H7 (cell line): ENCODE data around the gene MTF2. TPM values are rescaled to one million over a fixed set of nuclear protein-coding genes. Genes with fewer than 3 reads are reported as not detected.

ENCODE experiments used
- DNase-seq: peaks from one replicate; pipeline ENCODE4 v3.0.0; 2012
- H3K27me3 ChIP-seq: 2 replicates; pipeline ENCODE4 v1.6.0; 2011; ENCODE audit warnings: mild to moderate bottlenecking, low read length; ENCODE audit not compliant: control insufficient read depth, insufficient read depth
- H3K36me3 ChIP-seq: replicated peaks from 2 replicates; pipeline ENCODE4 v1.5.1; 2011; ENCODE audit warnings: low read length; ENCODE audit not compliant: control insufficient read depth, insufficient read depth
- H3K4me3 ChIP-seq: 2 replicates; pipeline ENCODE4 v1.5.1; 2011; ENCODE audit warnings: low read depth, mild to moderate bottlenecking, control low read depth, low read length, moderate library complexity; ENCODE audit not compliant: insufficient read depth
- total RNA-seq: library from RNA; depleted of rRNA; stranded (reverse); fragments of >200 nt; shearing (Covaris generic); gene quantifications from 2 replicates; pipeline ENCODE4 v1.2.3, GENCODE V29; 2014

MTF2 gene
- total RNA-seq, 1 experiment from 2014 or later, result 106 TPM

- H3K4me3 ChIP-seq, result no peak overlapping the region
- DNase-seq, result peak; percentile 64
- H3K27me3 ChIP-seq, result no peaks in the 10 kb centered on the region
- no peaks in the 10 kb centered on the region for H3K36me3 ChIP-seq
These were observed 16.9 kb upstream of the MTF2 start for GRCh38 chr1:93061895-93062792.

- Histone ChIP-seq H3K27me3 (no peaks in the 10 kb centered on the region), H3K36me3 (no peaks in the 10 kb centered on the region), H3K4me3 (no peak overlapping the region)
- no peak for DNase-seq
These were observed 2.8 kb upstream of the MTF2 start for GRCh38 chr1:93076268-93076667.

GRCh38 chr1:93078203-93078602 is 880 bp upstream of the MTF2 start:
- H3K4me3 ChIP-seq, result peak overlapping the region; percentile 95; the same call in 1 of the 2 replicates
- H3K27me3 ChIP-seq, result no peaks in the 10 kb centered on the region
- no peaks in the 10 kb centered on the region; the same call in 1 of the 2 replicates for H3K36me3 ChIP-seq
- no peak for DNase-seq

- H3K4me3 ChIP-seq, result peak overlapping the region; percentile 95
- DNase-seq, result peak; percentile 16
- no peaks in the 10 kb centered on the region; the same call in 1 of the 2 replicates for H3K36me3 ChIP-seq
- no peaks in the 10 kb centered on the region for H3K27me3 ChIP-seq
These were observed 471 bp upstream of the MTF2 start for GRCh38 chr1:93078638-93078985.

- Histone ChIP-seq H3K4me3 (peak overlapping the region; percentile 95), H3K27me3 (no peaks in the 10 kb centered on the region), H3K36me3 (peaks cover 1% of the 10 kb centered on the region)
- peak; percentile 66 for DNase-seq
These were observed 630 bp downstream of the MTF2 start for GRCh38 chr1:93079685-93080141.

- H3K27me3 ChIP-seq, result no peaks in the 10 kb centered on the region
- DNase-seq, result peak; percentile 35
- H3K4me3 ChIP-seq, result peak overlapping the region; percentile 95
- H3K36me3 ChIP-seq, result peaks cover 1% of the 10 kb centered on the region
These were observed 1.2 kb downstream of the MTF2 start for GRCh38 chr1:93080179-93080823.

- Histone ChIP-seq H3K4me3 (no peak overlapping the region), H3K27me3 (no peaks in the 10 kb centered on the region), H3K36me3 (peaks cover 4% of the 10 kb centered on the region)
- DNase-seq, result no peak
These were observed 2.6 kb downstream of the MTF2 start for GRCh38 chr1:93081716-93082115.

GRCh38 chr1:93082313-93082712 is 3.2 kb downstream of the MTF2 start:
- H3K27me3 ChIP-seq, result no peaks in the 10 kb centered on the region
- peaks cover 4% of the 10 kb centered on the region for H3K36me3 ChIP-seq
- DNase-seq, result no peak
- H3K4me3 ChIP-seq, result no peak overlapping the region

GRCh38 chr1:93083979-93084378 is 4.9 kb downstream of the MTF2 start:
- Histone ChIP-seq H3K36me3 (peaks cover 4% of the 10 kb centered on the region), H3K4me3 (no peak overlapping the region), H3K27me3 (no peaks in the 10 kb centered on the region)
- no peak for DNase-seq

- Histone ChIP-seq H3K36me3 (peaks cover 4% of the 10 kb centered on the region), H3K27me3 (no peaks in the 10 kb centered on the region), H3K4me3 (no peak overlapping the region)
- no peak for DNase-seq
These were observed 8.4 kb downstream of the MTF2 start for GRCh38 chr1:93087532-93087931.

- Histone ChIP-seq H3K27me3 (no peaks in the 10 kb centered on the region), H3K36me3 (no peaks in the 10 kb centered on the region), H3K4me3 (no peak overlapping the region)
- DNase-seq, result peak; percentile 23
These were observed 14.4 kb downstream of the MTF2 start for GRCh38 chr1:93093332-93094006.

GRCh38 chr1:93095804-93096585 is 16.9 kb downstream of the MTF2 start:
- DNase-seq, result no peak
- H3K4me3 ChIP-seq, result no peak overlapping the region
- no peaks in the 10 kb centered on the region for H3K27me3 ChIP-seq
- no peaks in the 10 kb centered on the region; the same call in 1 of the 2 replicates for H3K36me3 ChIP-seq

- no peak for DNase-seq
- Histone ChIP-seq H3K4me3 (no peak overlapping the region), H3K36me3 (no peaks in the 10 kb centered on the region; the same call in 1 of the 2 replicates), H3K27me3 (no peaks in the 10 kb centered on the region)
These were observed 23.1 kb downstream of the MTF2 start for GRCh38 chr1:93102142-93102541.

GRCh38 chr1:93106226-93106625 is 27.1 kb downstream of the MTF2 start:
- no peak for DNase-seq
- Histone ChIP-seq H3K36me3 (no peaks in the 10 kb centered on the region), H3K4me3 (no peak overlapping the region), H3K27me3 (no peaks in the 10 kb centered on the region)
